HepG2 (cell line): ENCODE data around the gene OPRL1. TPM values are rescaled to one million over a fixed set of nuclear protein-coding genes. Genes with fewer than 3 reads are reported as not detected.

Experiments used
- ATF1 ChIP-seq: IDR thresholded peaks from 2 replicates; pipeline ENCODE4 v1.6.1; 2016; ENCODE audit warnings: mild to moderate bottlenecking, control low read depth
- GZF1 ChIP-seq: sonication (generic); formaldehyde crosslinking; IDR thresholded peaks from 2 replicates; pipeline ENCODE4 v1.5.1; 2020; ENCODE audit warnings: mild to moderate bottlenecking, missing genetic modification reagents
- MXD3 ChIP-seq: IDR thresholded peaks from 2 replicates; pipeline ENCODE4 v1.6.1; 2016; ENCODE audit warnings: mild to moderate bottlenecking, missing biosample characterization, missing genetic modification reagents
- PAXIP1 ChIP-seq: sonication (generic); formaldehyde crosslinking; conservative IDR thresholded peaks from 2 replicates; pipeline ENCODE4 v1.4.0; 2020; ENCODE audit warnings: mild to moderate bottlenecking, missing genetic modification reagents, moderate library complexity
- REPIN1 ChIP-seq: sonication (generic); formaldehyde crosslinking; IDR thresholded peaks from 2 replicates; pipeline ENCODE4 v1.8.0; 2022; ENCODE audit warnings: missing genetic modification reagents, low read depth, mild to moderate bottlenecking, borderline replicate concordance
- SP140L ChIP-seq: sonication (generic); formaldehyde crosslinking; IDR thresholded peaks from 2 replicates; pipeline ENCODE4 v1.4.0; 2020; ENCODE audit warnings: missing genetic modification reagents, borderline replicate concordance
- SRSF9 ChIP-seq: fragments of 200-400 bp; formaldehyde crosslinking; IDR thresholded peaks from 2 replicates; pipeline ENCODE4 v1.6.1; 2018; ENCODE audit warnings: borderline replicate concordance, mild to moderate bottlenecking, low read depth, low read length; ENCODE audit not compliant: insufficient read depth, poor library complexity, severe bottlenecking
- STAT5B ChIP-seq: sonication (generic); formaldehyde crosslinking; IDR thresholded peaks from 2 replicates; pipeline ENCODE4 v1.4.0; 2020; ENCODE audit warnings: missing genetic modification reagents
- ZNF234 ChIP-seq: sonication (generic); formaldehyde crosslinking; conservative IDR thresholded peaks from 2 replicates; pipeline ENCODE4 v1.5.1; 2020; ENCODE audit warnings: mild to moderate bottlenecking, missing genetic modification reagents
- ZNF432 ChIP-seq: sonication (generic); formaldehyde crosslinking; IDR thresholded peaks from 2 replicates; pipeline ENCODE4 v1.5.0; 2020; ENCODE audit warnings: missing genetic modification reagents, mild to moderate bottlenecking, borderline replicate concordance
- ZNF788 ChIP-seq: sonication (generic); formaldehyde crosslinking; IDR thresholded peaks from 2 replicates; pipeline ENCODE4 v1.5.0; 2020; ENCODE audit warnings: mild to moderate bottlenecking, missing genetic modification reagents, borderline replicate concordance
- polyA plus RNA-seq, 8 experiments: library from polyadenylated mRNA; depleted of rRNA in 3 of 8; stranded (reverse) in 7 of 8; unstranded in 1 of 8; fragments of >200 nt; fragmentation: Illumina TruSeq in 4 of 8; extraction: Trizol in 4 of 8; gene quantifications; 2 replicates each; pipeline versions ENCODE4 v1.2.1 to v1.2.3, GENCODE V29; 2011 to 2016; ENCODE audit warnings: low read depth in 4 of 8, missing spikeins in 1 of 8, mixed read lengths in 1 of 8; ENCODE audit not compliant: insufficient read depth in 1 of 8
- total RNA-seq, 5 experiments: library from RNA; depleted of rRNA; stranded (reverse); fragments of >200 nt; fragmentation: Illumina TruSeq; extraction: Trizol; gene quantifications; 2 replicates each; pipeline ENCODE4 v1.2.3, GENCODE V29; 2016; ENCODE audit warnings: low read depth in 1 of 5
- TF ChIP-seq, protein P1 (sequence below): sonication (generic); formaldehyde crosslinking; IDR thresholded peaks from 2 replicates; pipeline ENCODE4 v1.4.0; 2020; ENCODE audit warnings: missing genetic modification reagents
- TF ChIP-seq, protein P2 (sequence below): sonication (generic); formaldehyde crosslinking; IDR thresholded peaks from 2 replicates; pipeline ENCODE4 v1.4.0; 2020; ENCODE audit warnings: low read depth, mild to moderate bottlenecking, missing genetic modification reagents
- TF ChIP-seq, protein P3 (sequence below): sonication (generic); formaldehyde crosslinking; IDR thresholded peaks from 2 replicates; pipeline ENCODE4 v1.4.0; 2020; ENCODE audit warnings: missing genetic modification reagents, borderline replicate concordance

The OPRL1 gene
- total and polyA plus RNA-seq, 2 of the 13 experiments (the other 11 are each of a cell fraction or from before 2014, with no cell fraction given): 0.35 to 0.71 TPM

DNA sequence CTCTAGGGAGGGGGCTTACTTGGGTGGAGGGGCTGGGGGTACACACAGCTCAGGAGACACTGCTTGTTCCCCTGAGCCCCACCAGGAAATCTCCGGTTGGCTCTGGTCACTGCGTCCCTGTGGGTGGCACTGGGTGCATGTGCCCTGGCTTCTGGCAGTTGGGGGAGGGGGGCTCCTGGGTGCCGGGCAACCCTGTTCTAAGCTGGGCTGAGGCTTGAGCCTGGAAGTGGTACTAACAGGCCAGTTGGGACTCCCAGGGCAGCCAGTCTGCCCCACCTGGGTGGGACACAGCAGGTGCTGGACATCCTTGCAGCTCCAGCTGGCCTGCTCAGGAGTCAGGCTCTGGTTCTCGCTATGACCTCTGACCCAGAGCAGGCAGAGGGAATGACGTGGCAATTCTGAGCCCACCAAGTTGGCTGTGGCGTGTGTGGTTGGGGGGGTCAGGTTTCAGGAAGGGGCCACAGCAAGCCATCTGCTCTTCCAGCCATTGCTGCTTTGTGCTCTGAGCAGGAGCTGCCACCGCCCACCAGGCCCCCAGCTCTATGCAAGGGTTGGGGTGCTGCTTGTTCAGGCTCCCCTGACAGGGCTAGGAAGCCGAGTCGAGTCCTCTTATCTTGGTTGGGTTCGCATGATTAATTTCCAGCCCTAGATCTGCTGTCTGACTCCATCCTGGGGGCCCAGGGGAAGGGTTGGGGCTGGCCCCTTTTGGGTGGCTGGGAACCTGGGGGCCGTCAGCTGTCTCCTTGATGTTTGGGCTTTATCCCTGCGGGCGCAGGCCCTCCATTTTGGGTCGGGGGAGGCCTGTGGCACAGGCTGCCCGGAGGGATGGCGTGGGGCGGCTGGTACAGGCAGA is 43.3 kb upstream of the OPRL1 start (continued):
- TF ChIP-seq, protein P1, sequence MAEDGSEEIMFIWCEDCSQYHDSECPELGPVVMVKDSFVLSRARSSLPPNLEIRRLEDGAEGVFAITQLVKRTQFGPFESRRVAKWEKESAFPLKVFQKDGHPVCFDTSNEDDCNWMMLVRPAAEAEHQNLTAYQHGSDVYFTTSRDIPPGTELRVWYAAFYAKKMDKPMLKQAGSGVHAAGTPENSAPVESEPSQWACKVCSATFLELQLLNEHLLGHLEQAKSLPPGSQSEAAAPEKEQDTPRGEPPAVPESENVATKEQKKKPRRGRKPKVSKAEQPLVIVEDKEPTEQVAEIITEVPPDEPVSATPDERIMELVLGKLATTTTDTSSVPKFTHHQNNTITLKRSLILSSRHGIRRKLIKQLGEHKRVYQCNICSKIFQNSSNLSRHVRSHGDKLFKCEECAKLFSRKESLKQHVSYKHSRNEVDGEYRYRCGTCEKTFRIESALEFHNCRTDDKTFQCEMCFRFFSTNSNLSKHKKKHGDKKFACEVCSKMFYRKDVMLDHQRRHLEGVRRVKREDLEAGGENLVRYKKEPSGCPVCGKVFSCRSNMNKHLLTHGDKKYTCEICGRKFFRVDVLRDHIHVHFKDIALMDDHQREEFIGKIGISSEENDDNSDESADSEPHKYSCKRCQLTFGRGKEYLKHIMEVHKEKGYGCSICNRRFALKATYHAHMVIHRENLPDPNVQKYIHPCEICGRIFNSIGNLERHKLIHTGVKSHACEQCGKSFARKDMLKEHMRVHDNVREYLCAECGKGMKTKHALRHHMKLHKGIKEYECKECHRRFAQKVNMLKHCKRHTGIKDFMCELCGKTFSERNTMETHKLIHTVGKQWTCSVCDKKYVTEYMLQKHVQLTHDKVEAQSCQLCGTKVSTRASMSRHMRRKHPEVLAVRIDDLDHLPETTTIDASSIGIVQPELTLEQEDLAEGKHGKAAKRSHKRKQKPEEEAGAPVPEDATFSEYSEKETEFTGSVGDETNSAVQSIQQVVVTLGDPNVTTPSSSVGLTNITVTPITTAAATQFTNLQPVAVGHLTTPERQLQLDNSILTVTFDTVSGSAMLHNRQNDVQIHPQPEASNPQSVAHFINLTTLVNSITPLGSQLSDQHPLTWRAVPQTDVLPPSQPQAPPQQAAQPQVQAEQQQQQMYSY (CRISPR knock-in tag): no peak
- TF ChIP-seq, protein P2, sequence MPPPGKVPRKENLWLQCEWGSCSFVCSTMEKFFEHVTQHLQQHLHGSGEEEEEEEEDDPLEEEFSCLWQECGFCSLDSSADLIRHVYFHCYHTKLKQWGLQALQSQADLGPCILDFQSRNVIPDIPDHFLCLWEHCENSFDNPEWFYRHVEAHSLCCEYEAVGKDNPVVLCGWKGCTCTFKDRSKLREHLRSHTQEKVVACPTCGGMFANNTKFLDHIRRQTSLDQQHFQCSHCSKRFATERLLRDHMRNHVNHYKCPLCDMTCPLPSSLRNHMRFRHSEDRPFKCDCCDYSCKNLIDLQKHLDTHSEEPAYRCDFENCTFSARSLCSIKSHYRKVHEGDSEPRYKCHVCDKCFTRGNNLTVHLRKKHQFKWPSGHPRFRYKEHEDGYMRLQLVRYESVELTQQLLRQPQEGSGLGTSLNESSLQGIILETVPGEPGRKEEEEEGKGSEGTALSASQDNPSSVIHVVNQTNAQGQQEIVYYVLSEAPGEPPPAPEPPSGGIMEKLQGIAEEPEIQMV: no peak
- no peak for TF ChIP-seq STAT5B (CRISPR knock-in tag)
- no peak for TF ChIP-seq SP140L (CRISPR knock-in tag)
- TF ChIP-seq ATF1: no peak
- TF ChIP-seq PAXIP1 (CRISPR knock-in tag): no peak
- TF ChIP-seq ZNF234 (CRISPR knock-in tag): no peak
- TF ChIP-seq REPIN1: no peak
- TF ChIP-seq ZNF788: no peak
- TF ChIP-seq ZNF432 (CRISPR knock-in tag): no peak; the same call in 1 of the 2 replicates
- peak; percentile 75 for TF ChIP-seq MXD3 (CRISPR knock-in tag)
- TF ChIP-seq GZF1: peak; percentile 6
- TF ChIP-seq, protein P3, sequence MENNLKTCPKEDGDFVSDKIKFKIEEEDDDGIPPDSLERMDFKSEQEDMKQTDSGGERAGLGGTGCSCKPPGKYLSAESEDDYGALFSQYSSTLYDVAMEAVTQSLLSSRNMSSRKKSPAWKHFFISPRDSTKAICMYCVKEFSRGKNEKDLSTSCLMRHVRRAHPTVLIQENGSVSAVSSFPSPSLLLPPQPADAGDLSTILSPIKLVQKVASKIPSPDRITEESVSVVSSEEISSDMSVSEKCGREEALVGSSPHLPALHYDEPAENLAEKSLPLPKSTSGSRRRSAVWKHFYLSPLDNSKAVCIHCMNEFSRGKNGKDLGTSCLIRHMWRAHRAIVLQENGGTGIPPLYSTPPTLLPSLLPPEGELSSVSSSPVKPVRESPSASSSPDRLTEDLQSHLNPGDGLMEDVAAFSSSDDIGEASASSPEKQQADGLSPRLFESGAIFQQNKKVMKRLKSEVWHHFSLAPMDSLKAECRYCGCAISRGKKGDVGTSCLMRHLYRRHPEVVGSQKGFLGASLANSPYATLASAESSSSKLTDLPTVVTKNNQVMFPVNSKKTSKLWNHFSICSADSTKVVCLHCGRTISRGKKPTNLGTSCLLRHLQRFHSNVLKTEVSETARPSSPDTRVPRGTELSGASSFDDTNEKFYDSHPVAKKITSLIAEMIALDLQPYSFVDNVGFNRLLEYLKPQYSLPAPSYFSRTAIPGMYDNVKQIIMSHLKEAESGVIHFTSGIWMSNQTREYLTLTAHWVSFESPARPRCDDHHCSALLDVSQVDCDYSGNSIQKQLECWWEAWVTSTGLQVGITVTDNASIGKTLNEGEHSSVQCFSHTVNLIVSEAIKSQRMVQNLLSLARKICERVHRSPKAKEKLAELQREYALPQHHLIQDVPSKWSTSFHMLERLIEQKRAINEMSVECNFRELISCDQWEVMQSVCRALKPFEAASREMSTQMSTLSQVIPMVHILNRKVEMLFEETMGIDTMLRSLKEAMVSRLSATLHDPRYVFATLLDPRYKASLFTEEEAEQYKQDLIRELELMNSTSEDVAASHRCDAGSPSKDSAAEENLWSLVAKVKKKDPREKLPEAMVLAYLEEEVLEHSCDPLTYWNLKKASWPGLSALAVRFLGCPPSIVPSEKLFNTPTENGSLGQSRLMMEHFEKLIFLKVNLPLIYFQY (CRISPR knock-in tag): peak; percentile 30; the same call in 1 of the 2 replicates
- TF ChIP-seq SRSF9: no peak
